Colon (tissue), 2 donors: ENCODE measurements around the gene NAA25.
"Not testable (repeated sequence)": the region's sequence is repeated elsewhere in the genome, so short reads cannot be mapped to it uniquely, and the experiment has no call there.

ENCODE experiments used
- FAIRE-seq: peaks from 2 replicates; lab custom pipeline; 2012; peaks lifted over from hg19 to GRCh38; lab: Jason Lieb, UNC
- donor health status: control.
- donor health status: control.

NAA25 gene

GRCh38 chr12:112009596-112009995, 99.0 kb downstream of the NAA25 start:
- not testable (repeated sequence) for FAIRE-seq

GRCh38 chr12:112008918-112009317, 99.7 kb downstream of the NAA25 start:
- FAIRE-seq, result no peak

GRCh38 chr12:112007945-112008344, 100.6 kb downstream of the NAA25 start:
- no peak for FAIRE-seq

GRCh38 chr12:112005419-112006395, 102.9 kb downstream of the NAA25 start:
- no peak for FAIRE-seq

- FAIRE-seq, result no peak
These were observed 104.5 kb downstream of the NAA25 start for GRCh38 chr12:112004041-112004440.

- no peak for FAIRE-seq
These were observed 107.0 kb downstream of the NAA25 start for GRCh38 chr12:112001576-112001975.

GRCh38 chr12:112000820-112001219, 107.8 kb downstream of the NAA25 start:
- FAIRE-seq, result no peak

GRCh38 chr12:111999129-111999528, 109.5 kb downstream of the NAA25 start:
- FAIRE-seq, result not testable (repeated sequence)

- FAIRE-seq, result no peak
These were observed 110.6 kb downstream of the NAA25 start for GRCh38 chr12:111998015-111998414.

GRCh38 chr12:111997300-111997699, 111.3 kb downstream of the NAA25 start:
- FAIRE-seq, result no peak

- no peak for FAIRE-seq
These were observed 112.7 kb downstream of the NAA25 start for GRCh38 chr12:111995782-111996480.

- FAIRE-seq, result not testable (repeated sequence)
These were observed 114.1 kb downstream of the NAA25 start for GRCh38 chr12:111994211-111995111.

GRCh38 chr12:111993292-111994150, 115.1 kb downstream of the NAA25 start:
- no peak for FAIRE-seq

GRCh38 chr12:111992464-111992863, 116.1 kb downstream of the NAA25 start:
- no peak for FAIRE-seq

- no peak for FAIRE-seq
These were observed 116.6 kb downstream of the NAA25 start for GRCh38 chr12:111991946-111992345.

GRCh38 chr12:111991535-111991934, 117.0 kb downstream of the NAA25 start:
- no peak for FAIRE-seq

GRCh38 chr12:111984820-111985219, 123.8 kb downstream of the NAA25 start:
- FAIRE-seq, result no peak

GRCh38 chr12:111981987-111982386, 126.6 kb downstream of the NAA25 start:
- no peak for FAIRE-seq

GRCh38 chr12:111980598-111980997, 128.0 kb downstream of the NAA25 start:
- FAIRE-seq, result no peak

- FAIRE-seq, result no peak
These were observed 130.0 kb downstream of the NAA25 start for GRCh38 chr12:111978545-111978944.

- FAIRE-seq, result no peak
These were observed 131.7 kb downstream of the NAA25 start for GRCh38 chr12:111976860-111977259.
